A172 (cell line): Measurements from ENCODE around the gene FOXL1. TPM values are rescaled to one million over a fixed set of nuclear protein-coding genes. Genes with fewer than 3 reads are reported as not detected.
A peak's percentile ranks its signal among the peaks of the same experiment; 100 is the strongest.

Source experiments
- DNase-seq: peaks from one replicate; pipeline ENCODE4 v3.0.0-alpha.2; 2015; ENCODE audit warnings: low spot score
- total RNA-seq: library from RNA; depleted of rRNA; stranded (reverse); fragments of >200 nt; shearing (Covaris generic); gene quantifications from 2 replicates; pipeline ENCODE4 v1.2.3, GENCODE V29; 2014; rRNA removed

Gene FOXL1
- total RNA-seq, 1 experiment from 2014 or later, result 7.6 TPM

DNA sequence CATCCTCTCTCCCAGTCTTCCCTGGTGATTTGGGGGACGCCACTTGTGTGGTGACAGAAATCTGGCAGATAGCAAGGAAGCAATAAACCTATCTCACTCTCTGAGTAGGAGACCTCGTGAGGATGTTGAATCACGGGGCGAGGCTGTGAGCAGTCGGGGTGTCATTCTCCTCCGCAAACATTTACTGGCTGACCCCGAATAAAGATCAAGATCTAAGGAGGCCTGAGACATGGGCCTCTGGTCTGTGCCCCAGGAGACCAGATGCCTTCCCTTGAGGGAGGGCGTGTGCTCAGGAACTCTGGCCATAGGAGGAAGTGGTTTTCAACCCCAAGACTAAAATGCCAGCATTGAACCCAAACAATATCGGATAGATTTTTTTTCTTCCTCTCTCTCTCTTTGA, 53.1 kb downstream of the FOXL1 start:
- DNase-seq, result peak; percentile 92

Other genes starting within 250 kb of the FOXL1 start
- gene FOXF1, start 68.0 kb upstream of the FOXL1 start, total RNA-seq, result 2.1 TPM in 2 replicates
- gene MTHFSD, start 23.3 kb upstream of the FOXL1 start, total RNA-seq, result 7.8 and 16.2 TPM in 2 replicates
- gene FOXC2, start 11.7 kb upstream of the FOXL1 start, total RNA-seq, result 1.3 and 2.3 TPM in 2 replicates